ENCODE results near the gene NELL1.

- TF ChIP-seq CTCF (conservative IDR thresholded peaks at IDR 0.05; ENCODE audit: low read depth, low read length) (no peak), EZH2 (IDR thresholded peaks at IDR 0.05; ENCODE audit: low read length, unreplicated experiment) (no peak)
These were observed 15.3 kb upstream of the NELL1 start for GRCh38 chr11:20654038-20654437.
